CMK (cell line): ENCODE results near the gene DCAKD.

Experiments
- DNase-seq: peaks from one replicate; pipeline ENCODE4 v3.0.0-alpha.2; 2010; ENCODE audit warnings: low read depth

The DCAKD gene

DNA sequence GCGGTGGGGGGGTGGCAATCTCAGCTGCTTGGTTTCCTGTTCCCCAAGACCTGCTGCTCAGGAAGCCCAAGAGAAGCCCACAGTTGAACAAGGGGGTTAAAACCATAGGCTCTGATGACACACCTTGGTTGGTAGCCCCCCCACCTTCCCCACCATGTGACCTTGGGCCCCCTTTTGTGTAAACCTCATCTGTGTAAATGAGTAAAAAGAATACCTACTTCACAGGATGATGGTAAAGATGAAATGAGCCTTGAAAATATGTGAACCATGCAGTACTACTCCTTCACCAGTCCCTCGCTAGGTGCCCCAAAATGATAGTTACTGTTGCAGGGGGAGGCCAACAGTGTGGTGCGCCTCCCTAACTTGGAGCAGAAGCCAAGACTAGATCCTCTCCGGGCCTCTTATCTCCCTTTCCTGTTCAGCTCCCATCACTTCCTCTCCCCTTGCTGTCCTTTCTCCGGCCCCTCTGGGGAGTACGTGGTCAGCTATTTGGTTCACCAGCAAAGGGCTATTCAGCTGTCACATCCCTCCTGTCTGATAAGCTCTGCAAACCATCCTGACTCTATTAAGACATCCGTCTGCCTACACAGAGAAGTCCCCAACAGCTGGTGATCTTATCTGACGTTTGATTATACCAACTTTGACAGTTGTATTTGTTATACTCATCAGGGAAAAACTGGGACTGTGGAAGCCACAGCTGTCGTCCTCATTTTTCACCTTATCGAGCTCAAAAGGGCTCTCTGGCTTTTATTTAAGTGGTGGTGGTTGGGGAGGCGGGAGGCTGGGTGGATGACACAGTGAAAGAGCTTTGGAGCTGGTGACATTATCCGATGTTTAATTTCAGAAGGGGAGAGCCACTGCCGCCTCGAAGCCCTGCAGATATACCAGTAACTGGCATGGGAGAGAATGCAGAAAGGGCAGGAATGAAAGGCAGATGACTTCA lies 19.9 kb downstream of the DCAKD start:
- DNase-seq: peak; percentile 98

GRCh38 chr17:45030733-45031132 lies 20.7 kb downstream of the DCAKD start:
- no peak for DNase-seq

GRCh38 chr17:45029758-45030423 lies 21.5 kb downstream of the DCAKD start:
- no peak for DNase-seq

DNA sequence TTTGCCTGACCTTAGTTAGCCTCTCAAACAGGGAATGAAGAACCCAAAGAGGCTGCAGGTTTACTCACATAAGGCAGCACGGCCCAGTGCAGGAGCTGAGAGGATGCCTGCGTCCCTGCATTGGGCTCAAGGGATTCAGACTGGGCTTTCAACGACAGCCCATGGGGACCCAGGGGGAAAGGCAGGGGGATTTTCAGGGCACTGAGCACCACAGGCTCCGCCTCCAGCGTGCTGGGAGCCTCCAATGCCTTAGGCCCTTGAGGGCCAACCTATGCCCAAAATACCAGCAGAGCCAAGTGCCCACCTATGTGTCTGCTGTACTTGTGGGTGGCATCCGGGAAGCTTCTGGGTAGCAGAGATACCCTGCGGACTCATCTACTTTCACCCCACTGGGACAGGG lies 22.3 kb downstream of the DCAKD start:
- no peak for DNase-seq

- no peak for DNase-seq
Observed at GRCh38 chr17:45022655-45023339, 28.6 kb downstream of the DCAKD start.

GRCh38 chr17:45022288-45022648 lies 29.2 kb downstream of the DCAKD start:
- no peak for DNase-seq

GRCh38 chr17:45021607-45022287 lies 29.7 kb downstream of the DCAKD start:
- no peak for DNase-seq

DNA sequence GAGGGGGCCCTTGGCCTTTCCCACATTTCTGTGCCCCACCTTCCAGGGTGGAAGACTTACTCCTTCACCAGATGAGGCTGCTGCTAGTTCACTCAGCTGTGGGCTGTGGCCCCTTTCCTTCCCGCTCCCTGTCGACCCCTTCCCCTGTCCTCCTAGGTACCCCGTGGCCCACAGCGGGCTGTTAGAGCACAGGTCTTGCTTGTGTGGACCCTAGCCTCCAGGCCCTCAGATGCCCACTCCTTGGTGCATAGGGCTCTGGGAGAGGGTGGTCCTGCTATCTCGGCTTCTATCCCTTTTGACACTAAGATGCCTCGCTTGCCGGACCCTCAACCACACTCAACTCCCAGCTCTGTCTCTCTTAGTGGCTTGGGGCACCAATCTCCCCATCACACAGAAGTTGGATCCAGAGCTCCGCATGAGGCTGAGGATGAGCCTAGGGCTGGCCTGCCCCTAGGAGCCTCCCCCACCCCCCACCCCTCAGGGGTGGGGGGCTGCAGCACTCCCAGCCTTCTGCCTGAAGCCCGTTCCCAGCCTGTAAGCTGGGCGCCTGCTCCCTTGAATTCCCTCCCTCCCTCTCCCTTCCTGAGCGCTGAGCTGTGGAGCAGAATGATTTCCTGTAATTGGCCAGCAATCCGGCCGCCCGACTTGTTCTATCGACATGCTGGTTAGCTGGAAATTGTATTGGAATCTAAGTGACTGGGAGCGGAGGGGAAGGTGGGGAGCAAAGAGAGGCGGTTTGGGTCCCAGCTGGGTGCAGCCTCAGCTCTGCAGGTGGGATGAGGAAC lies 30.9 kb downstream of the DCAKD start:
- no peak for DNase-seq

GRCh38 chr17:45018848-45019711 lies 32.4 kb downstream of the DCAKD start:
- DNase-seq: no peak

DNA sequence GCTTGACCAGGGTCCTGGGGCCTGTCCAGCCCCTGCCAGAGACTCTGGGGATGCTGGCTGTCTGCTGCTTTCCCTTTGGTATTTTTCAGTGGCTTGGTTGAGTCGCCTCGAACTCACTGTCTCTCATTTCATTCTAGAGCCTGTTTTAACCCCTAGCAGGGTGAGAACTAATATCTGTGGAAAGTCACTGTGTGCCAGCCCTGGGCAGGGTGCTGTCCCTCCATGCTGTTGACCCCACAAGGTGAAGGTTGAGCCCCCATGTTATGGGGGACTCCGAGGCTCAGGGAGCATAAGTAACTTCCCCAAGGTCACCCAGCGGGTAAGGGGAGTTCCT lies 33.0 kb downstream of the DCAKD start:
- DNase-seq: no peak

DNA sequence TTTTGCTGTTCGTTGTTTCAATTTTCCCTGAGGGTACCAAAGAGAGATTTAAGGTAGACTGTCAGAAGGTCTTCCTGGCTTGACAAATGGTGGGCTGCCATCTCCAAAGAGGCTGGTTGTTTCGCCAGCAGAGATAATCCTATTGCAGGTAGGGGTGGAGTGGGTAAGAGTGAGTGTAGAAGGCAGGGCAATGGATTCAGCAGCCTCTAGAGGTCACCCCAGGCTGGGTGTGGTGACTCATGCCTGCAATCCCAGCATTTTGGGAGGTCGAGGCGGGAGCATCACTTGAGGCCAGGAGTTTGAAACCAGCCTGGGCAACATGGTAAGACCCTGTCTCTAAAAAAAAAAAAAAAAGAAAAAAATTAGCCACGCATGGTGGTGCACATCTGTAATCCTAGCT lies 34.6 kb downstream of the DCAKD start:
- DNase-seq: no peak

DNA sequence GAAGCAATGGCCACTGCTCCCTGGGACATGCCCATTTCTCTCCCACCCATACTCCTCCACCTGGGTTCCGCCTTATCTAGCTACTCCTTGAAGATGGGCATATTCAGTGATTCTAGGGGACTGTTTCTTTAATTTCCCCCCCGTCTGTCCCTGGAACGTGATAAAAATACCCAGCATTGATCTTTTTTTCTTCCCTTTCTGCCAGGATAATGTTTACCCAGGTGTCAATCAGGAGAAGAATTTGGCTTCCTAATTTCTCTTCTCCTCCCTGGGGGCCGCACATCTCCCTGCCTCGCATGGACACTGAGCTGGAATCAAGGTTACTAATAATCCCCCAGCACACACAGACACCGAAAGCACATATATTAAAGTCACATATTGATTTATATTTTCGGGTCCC lies 35.2 kb downstream of the DCAKD start:
- DNase-seq: no peak

DNA sequence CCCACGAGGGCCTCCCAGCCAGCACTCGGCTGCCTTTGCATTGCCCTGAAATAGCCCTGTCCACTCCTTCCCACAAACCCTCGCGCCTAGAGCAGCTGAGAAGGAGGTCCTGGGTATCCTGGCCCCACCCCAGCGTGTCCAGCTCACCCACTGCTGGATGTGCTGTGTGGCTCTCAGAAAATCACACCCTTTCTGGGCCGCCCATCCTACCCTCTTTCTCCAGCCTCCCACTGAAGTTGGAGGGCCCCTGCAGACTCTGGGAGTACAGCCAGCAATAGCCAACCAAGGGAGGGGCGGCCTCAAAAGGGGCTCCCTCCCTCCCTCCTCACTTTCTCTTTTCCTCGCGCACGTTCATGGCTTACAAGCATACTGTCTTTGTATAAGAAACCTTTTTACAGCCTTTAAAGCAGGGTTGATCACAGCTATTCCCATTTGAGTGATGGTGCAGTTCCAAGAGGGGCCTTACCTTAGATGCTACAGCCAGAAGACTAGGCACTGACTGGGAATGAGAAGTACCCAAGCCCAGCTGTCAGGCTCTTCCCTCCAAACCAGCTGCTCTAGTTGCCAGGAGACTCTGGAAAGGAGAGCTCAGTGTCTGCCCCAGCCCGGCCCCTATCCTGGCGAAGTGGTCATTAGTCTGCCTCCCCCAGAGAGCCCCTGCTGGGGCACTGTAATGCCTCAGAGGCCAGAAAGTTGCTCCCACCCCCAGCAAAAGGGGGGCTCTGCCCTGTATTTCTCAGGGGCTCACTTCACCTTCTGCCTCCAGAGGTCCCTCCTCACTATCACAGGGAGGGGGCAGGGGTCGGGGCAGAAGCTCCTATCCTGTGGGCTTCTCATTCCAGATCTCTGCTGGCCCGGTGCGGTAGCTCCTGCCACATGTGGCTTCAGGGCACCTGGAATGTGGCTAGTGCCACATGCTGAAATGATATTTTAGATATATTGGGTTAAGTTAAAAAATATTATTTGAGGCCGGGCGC lies 38.1 kb downstream of the DCAKD start:
- no peak for DNase-seq

DNA sequence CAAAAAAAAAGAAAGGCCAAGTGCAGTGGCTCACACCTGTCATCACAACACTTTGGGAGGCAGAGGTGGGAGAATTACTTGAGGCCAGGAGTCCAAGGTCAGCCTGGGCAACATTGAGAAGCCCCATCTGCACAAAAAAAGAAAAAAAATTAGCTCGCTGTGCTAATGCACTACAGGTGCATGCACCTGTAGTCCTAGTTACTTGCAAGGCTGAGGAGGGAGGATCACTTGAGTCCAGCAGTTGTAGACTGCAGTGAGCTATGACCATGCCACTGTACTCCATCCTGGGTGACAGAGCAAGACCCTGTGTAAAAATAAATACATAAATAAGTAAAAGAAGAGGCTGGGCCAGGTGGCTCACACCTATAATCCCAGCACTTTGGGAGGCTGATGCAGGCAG lies 39.7 kb downstream of the DCAKD start:
- DNase-seq: no peak

DNA sequence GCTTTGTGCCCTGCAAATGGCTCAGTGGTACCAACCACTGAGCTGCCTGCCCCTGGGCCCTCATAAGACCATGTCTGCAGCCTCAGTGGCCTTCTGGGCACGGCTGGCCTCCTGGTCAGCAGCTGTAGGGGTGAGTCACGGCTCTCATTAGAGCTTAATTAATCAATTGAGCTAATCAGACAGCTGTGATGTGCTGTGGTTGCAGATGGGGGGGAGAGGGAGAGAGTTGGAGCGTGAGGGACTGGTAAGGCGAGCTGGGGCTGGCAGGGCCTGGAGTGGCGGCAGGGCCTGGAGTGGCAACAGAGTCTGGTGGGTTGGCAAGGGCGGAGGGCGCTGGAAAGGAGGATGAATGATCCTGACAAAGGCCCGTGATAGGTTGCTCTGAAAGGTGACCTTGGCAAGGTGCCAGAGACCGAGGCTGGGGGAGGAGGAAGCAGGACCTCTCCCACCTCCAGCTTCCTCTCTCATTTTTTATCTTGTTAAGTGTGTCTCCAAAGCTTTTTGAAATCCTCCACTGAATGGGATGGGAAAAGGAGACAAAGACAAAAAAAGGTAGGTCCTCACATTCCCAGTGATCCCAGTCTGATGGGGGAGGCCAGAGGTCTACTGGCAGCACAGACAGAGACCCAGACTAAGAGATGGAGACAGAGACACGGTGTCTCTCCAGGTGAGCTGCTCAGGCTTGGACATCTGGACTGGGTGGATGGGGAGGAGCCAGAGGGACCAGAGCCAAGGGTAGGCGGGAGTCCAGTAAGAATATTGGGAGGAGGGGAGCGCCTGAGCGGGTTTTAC lies 41.6 kb downstream of the DCAKD start:
- no peak for DNase-seq

- no peak for DNase-seq
Observed at GRCh38 chr17:45008216-45008615, 43.2 kb downstream of the DCAKD start.

GRCh38 chr17:45006927-45007461 lies 44.4 kb downstream of the DCAKD start:
- DNase-seq: no peak

DNA sequence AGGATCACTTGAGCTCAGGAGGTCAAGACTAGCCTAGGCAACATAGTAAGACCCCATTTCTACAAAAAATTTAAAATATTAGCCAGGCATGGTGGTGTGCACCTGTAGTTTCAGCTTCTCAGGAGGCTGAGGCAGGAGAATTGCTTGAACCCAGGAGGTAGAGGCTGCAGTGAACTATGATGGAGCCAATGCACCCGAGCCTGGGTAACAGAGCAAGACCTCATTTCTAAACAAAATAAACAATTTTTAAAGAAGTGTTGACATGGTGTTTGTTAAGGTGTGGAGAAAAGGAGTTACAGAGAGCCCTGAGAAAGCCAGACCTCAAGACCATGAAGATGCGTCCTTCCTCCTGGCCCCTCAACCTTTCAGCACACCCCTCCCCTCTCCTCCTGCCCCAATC lies 45.7 kb downstream of the DCAKD start:
- DNase-seq: no peak
